Naive thymus-derived CD8-positive, alpha-beta T cell (primary cell): ENCODE results near the gene PAPSS2. TPM values are rescaled to one million over a fixed set of nuclear protein-coding genes. Genes with fewer than 3 reads are reported as not detected.
A peak's percentile ranks its signal among the peaks of the same experiment; 100 is the strongest.

ENCODE experiments used
- ATAC-seq, 2 donors: fragments of 150-1000 bp; cut with Tn5 transposase in 1 of 2; sonication (Bioruptor Pico), chemical (Tn5 transposase) in 1 of 2; 1 replicate in 1 of 2; 2 replicates in 1 of 2; pipeline ENCODE4 v1.10.0; 2021; ENCODE audit warnings: mild to moderate bottlenecking in 2 of 2, moderate library complexity in 2 of 2
- POLR2A ChIA-PET: fragments of 350-600 bp; sonication (Branson Sonifier 250); formaldehyde crosslinking; loops from one replicate; lab custom pipeline; 2021; ENCODE audit warnings: antibody characterized with exemption; lab: Charles Lee
- DNase-seq, 10 donors: peaks; one replicate each; pipeline versions ENCODE4 v3.0.0 to v3.0.0-alpha.2; 2020 to 2022
- H3K27ac Mint-ChIP-seq, 10 donors: one replicate each; pipeline ENCODE4 v1.8.0; 2020 to 2022; ENCODE audit warnings: mild to moderate bottlenecking in 10 of 10, mixed read lengths in 10 of 10, moderate library complexity in 4 of 10, inconsistent platforms in 1 of 10
- H3K27me3 Mint-ChIP-seq, 5 donors: one replicate each; pipeline ENCODE4 v1.8.0; 2021 to 2022; ENCODE audit warnings: mixed read lengths in 5 of 5
- H3K36me3 Mint-ChIP-seq, 3 donors: one replicate each; pipeline ENCODE4 v1.8.0; 2020 to 2022; ENCODE audit warnings: mixed read lengths in 3 of 3, mild to moderate bottlenecking in 2 of 3, inconsistent platforms in 1 of 3
- H3K4me1 Mint-ChIP-seq, 4 donors: one replicate each; pipeline ENCODE4 v1.8.0; 2021 to 2022; ENCODE audit warnings: mixed read lengths in 4 of 4
- H3K4me3 Mint-ChIP-seq, 10 donors: one replicate each; pipeline ENCODE4 v1.8.0; 2020 to 2022; ENCODE audit warnings: mild to moderate bottlenecking in 10 of 10, mixed read lengths in 10 of 10, moderate library complexity in 6 of 10, inconsistent platforms in 1 of 10
- H3K9me3 Mint-ChIP-seq, 9 donors: one replicate each; pipeline ENCODE4 v1.8.0; 2020 to 2022; ENCODE audit warnings: mixed read lengths in 9 of 9, mild to moderate bottlenecking in 3 of 9, inconsistent platforms in 1 of 9, moderate library complexity in 1 of 9
- polyA plus RNA-seq, 3 donors: library from polyadenylated mRNA; unstranded; fragments of 300-500 nt; fragmentation: Illumina TruSeq; gene quantifications; one replicate each; pipeline ENCODE4 v1.2.3, GENCODE V29; 2021
- total RNA-seq, 8 experiments: library from RNA in 2 of 8; stranded (reverse) in 2 of 8; gene quantifications; one replicate each; pipeline ENCODE4 v1.2.3 and lab custom pipeline; 2021 to 2026

The PAPSS2 gene
- total and polyA plus RNA-seq, 5 experiments from 2014 or later: 0.05 to 0.70 (median 0.08) TPM; not detected in 2

DNA sequence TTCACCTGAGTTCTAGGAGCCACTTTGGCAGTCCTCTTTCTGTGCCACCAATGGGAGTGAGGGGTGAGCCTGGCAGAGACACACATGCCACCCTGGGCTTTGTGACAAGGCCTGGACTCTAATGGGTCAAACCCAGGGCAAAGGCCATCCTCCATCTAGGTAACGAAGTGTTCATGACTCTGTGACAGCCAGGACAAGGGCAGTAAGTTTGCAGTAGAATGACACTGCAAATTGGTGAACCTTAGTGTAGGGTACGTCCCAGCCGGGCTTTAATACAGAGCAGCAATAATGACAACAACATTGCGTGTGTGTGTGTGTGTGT, 43.3 kb downstream of the PAPSS2 start:
- POLR2A ChIA-PET: no interaction called here
- ATAC-seq (no peak), DNase-seq (no peak)
- no peak overlapping the region for H3K4me3 Mint-ChIP-seq
- H3K27me3 Mint-ChIP-seq: peaks cover 0 to 12% (median 5%) of the 10 kb centered on the region in 5 donors
- no peaks in the 10 kb centered on the region for H3K4me1 Mint-ChIP-seq
- H3K36me3 Mint-ChIP-seq: no peaks in the 10 kb centered on the region
- no peak overlapping the region for H3K27ac Mint-ChIP-seq
- H3K9me3 Mint-ChIP-seq: no peaks in the 10 kb centered on the region

DNA sequence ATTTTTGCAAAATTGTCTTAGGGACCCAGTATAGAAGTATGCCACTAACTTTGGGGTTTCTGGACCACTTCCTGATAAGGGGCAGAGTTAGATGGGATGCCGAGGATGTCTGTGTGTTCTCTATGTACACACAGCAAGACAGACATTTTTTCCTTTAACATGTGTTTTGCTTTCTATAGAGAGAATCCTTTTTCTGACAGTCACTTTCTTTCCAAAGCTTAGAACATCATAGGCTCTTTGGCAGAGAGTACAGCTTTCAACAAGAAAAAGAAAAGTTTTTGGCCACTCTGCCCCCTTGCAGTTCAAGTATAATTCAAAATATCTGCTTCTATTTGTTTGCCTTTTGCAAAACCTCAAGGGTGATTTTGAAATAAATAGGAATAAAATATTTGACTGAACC, 44.1 kb downstream of the PAPSS2 start:
- H3K27ac Mint-ChIP-seq: no peak overlapping the region
- H3K9me3 Mint-ChIP-seq: no peaks in the 10 kb centered on the region
- no peaks in the 10 kb centered on the region for H3K36me3 Mint-ChIP-seq
- ATAC-seq (no peak), DNase-seq (no peak)
- no peak overlapping the region for H3K4me3 Mint-ChIP-seq
- H3K4me1 Mint-ChIP-seq: no peaks in the 10 kb centered on the region
- POLR2A ChIA-PET: no interaction called here
- H3K27me3 Mint-ChIP-seq: peaks cover 0 to 15% (median 2%) of the 10 kb centered on the region in 5 donors

DNA sequence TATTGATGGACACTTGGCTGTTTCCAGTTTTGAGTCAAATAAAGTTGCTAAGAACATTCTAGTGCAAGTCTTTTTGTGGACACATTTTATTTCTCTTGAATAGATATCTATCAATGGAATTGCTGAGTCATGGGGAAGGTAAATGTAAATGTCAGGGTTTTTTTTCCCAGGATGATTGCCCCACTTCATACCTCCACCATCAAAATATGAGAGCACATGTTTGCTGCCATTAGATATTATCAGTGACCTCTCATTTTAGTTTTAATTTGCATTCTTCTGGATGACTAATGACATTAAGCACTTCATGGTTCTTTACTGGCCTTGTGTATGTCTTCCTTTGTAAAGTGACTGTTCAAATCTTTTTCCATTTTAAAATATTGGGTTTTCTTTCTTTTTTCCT, 45.7 kb downstream of the PAPSS2 start:
- peaks cover 0 to 15% (median 2%) of the 10 kb centered on the region in 5 donors for H3K27me3 Mint-ChIP-seq
- POLR2A ChIA-PET: no interaction called here
- DNase-seq (no peak), ATAC-seq (no peak)
- no peak overlapping the region for H3K4me3 Mint-ChIP-seq
- no peaks in the 10 kb centered on the region for H3K4me1 Mint-ChIP-seq
- no peak overlapping the region for H3K27ac Mint-ChIP-seq
- H3K36me3 Mint-ChIP-seq: no peaks in the 10 kb centered on the region
- no peaks in the 10 kb centered on the region for H3K9me3 Mint-ChIP-seq

DNA sequence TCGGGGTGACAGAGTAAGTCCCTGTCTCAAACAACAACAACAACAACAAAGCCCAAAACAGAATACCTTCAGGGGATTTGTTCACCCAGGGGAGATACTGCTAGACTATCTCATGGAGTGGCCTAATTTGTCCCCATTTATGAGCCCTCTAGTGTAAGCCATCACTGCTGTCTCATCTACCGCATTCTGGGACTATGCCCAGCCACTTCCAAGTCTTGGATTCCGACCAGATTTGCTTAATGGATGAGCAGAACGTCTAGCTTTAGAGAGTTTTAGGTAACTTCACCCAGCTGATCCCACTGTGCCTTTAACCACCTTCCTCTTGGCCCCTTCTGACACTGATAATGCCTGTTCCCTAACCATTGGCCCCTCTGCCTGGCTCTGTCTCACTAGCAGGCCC, 47.1 kb downstream of the PAPSS2 start:
- Mint-ChIP-seq H3K36me3 (no peaks in the 10 kb centered on the region), H3K4me3 (no peak overlapping the region), H3K4me1 (no peaks in the 10 kb centered on the region), H3K9me3 (no peaks in the 10 kb centered on the region), H3K27ac (no peak overlapping the region), H3K27me3 (peaks cover 0 to 12% (median 2%) of the 10 kb centered on the region in 5 donors)
- DNase-seq (no peak), ATAC-seq (no peak)
- POLR2A ChIA-PET: no interaction called here

DNA sequence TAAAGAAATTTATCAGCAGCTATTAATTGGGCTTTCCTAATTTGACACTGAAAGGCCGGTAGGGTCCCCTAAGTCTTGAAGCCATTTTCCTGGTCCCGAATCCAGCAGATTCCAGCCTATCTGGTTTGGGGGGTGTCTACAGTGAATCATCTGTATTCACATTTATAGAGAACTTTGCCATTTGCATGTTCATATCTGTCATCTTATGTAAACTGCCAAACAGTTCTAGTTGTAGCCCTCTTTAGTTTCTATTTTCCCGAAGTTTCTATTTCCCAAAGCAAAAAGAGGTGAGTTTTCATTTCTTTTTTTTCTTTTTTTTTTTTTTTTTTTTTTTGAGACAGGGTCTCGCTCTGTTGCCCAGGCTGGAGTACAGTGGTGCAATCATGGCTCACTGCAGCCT, 47.6 kb downstream of the PAPSS2 start:
- Mint-ChIP-seq H3K4me1 (peaks cover 0 to 2% (median 0%) of the 10 kb centered on the region in 4 donors), H3K27ac (no peak overlapping the region), H3K4me3 (no peak overlapping the region), H3K9me3 (no peaks in the 10 kb centered on the region), H3K27me3 (peaks cover 0 to 15% (median 2%) of the 10 kb centered on the region in 5 donors), H3K36me3 (no peaks in the 10 kb centered on the region)
- POLR2A ChIA-PET: no interaction called here
- no peak for DNase-seq
- ATAC-seq: no peak

DNA sequence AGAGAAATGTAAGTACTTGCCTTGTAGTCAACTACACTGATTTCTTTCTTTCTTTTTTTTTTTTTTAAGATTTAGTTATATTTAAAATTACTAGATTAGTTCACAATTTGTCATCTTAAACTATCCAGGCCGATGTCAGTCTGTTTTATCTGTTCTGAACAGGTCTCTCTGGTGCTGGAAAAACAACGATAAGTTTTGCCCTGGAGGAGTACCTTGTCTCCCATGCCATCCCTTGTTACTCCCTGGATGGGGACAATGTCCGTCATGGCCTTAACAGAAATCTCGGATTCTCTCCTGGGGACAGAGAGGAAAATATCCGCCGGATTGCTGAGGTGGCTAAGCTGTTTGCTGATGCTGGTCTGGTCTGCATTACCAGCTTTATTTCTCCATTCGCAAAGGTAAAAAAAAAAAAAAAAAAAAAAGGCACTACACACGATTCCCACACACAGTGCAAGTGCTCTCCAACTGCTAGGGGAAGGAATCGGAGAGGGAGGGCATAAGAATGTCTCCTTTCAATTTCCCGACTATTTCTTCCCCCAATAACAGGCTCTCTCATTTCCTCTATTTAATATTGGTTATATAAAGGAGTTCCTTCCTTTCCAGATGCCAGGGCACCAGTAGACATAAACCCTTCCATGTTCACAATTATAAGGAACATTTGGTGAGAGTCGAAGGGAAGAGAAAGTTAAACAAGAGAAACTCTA, 53.4 kb downstream of the PAPSS2 start:
- peaks cover 0 to 4% (median 2%) of the 10 kb centered on the region in 4 donors for H3K4me1 Mint-ChIP-seq
- H3K9me3 Mint-ChIP-seq: no peaks in the 10 kb centered on the region
- H3K27me3 Mint-ChIP-seq: peaks cover 0 to 12% (median 2%) of the 10 kb centered on the region in 5 donors
- POLR2A ChIA-PET: no interaction called here
- no peaks in the 10 kb centered on the region for H3K36me3 Mint-ChIP-seq
- no peak overlapping the region for H3K4me3 Mint-ChIP-seq
- H3K27ac Mint-ChIP-seq: no peak overlapping the region
- ATAC-seq (no peak), DNase-seq (no peak)

DNA sequence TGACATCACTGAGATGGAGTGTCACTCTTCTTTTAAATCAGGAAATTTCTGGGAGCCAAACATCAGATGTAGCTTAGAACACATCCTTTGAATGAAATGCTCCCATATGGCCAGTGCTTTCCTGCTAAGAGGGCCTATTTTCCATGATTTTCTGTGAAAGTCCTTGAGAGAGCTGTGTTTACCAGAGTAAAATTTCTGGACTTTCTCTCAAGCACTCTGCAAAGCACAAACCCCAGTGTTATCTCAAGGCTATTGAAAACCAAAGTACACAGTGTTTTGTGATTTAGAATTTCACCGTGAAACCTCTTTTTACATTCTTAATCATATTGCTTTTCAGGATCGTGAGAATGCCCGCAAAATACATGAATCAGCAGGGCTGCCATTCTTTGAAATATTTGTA, 54.0 kb downstream of the PAPSS2 start:
- DNase-seq (no peak), ATAC-seq (no peak)
- Mint-ChIP-seq H3K36me3 (no peaks in the 10 kb centered on the region), H3K9me3 (no peaks in the 10 kb centered on the region), H3K4me3 (no peak overlapping the region), H3K27me3 (peaks cover 0 to 11% (median 1%) of the 10 kb centered on the region in 5 donors), H3K4me1 (peaks cover 0 to 4% (median 2%) of the 10 kb centered on the region in 4 donors), H3K27ac (no peak overlapping the region)
- POLR2A ChIA-PET: no interaction called here

DNA sequence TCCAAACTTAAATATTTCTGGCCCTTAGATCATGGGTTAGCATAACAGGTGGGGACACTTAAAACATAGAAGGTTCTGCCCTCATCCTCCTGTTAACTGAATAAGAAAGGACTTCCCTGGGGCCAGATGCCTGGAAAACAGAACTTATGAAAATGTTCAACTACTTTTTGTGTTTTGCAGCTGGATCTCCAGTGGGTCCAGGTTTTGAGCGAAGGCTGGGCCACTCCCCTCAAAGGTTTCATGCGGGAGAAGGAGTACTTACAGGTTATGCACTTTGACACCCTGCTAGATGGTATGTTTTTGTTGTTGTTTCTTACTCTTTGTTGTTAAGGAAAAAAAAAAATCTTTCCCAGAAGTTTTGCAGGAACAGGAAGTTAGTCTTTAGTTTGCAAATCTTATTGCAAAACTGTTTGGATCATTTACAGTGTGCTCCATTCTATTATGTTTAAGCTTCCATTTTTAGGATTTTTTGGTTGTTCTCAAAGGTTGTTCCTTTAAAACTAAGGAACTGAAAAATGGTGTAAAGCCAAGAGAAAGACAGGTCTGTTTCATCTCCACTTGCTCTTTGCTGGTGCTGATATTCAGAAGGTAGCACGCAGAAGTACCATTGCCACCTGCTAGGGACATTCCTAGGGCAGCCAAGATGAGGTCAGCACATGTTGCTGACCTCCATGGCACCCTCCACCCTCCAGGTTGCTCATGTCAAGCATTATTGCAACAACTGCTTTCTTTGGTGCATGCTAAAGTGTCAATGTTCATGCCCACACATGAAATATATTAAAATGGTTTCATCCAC, 56.1 kb downstream of the PAPSS2 start:
- no peak for DNase-seq

DNA sequence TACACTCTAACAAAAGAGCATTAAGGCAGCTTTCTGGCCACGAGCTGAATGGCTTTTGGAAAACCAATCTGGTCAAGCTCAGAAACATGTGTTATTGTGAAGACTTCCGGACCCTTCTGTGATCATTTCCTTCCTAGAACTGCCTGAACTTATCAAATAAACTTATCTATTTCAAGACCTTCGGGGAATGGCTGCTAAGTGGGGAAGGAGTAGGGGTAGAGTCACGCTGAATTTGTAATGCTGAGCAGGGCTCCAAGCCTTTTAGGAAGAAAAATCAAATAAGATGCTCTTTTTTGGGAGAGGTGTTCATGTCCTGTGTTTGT, 56.6 kb downstream of the PAPSS2 start:
- no peaks in the 10 kb centered on the region for H3K36me3 Mint-ChIP-seq
- ATAC-seq: no peak
- POLR2A ChIA-PET: no interaction called here
- no peak for DNase-seq
- peaks cover 0 to 4% (median 2%) of the 10 kb centered on the region in 4 donors for H3K4me1 Mint-ChIP-seq
- no peak overlapping the region for H3K4me3 Mint-ChIP-seq
- H3K27me3 Mint-ChIP-seq: peaks cover 0 to 11% (median 3%) of the 10 kb centered on the region in 5 donors
- H3K27ac Mint-ChIP-seq: peak overlapping the region in 1 of 10 donors; percentile 25
- H3K9me3 Mint-ChIP-seq: no peaks in the 10 kb centered on the region

More for the DNA sequence above, 56.1 kb downstream of the PAPSS2 start:
- H3K4me1 Mint-ChIP-seq: peaks cover 0 to 4% (median 2%) of the 10 kb centered on the region in 4 donors
- H3K4me3 Mint-ChIP-seq: no peak overlapping the region
- H3K36me3 Mint-ChIP-seq: no peaks in the 10 kb centered on the region
- no peaks in the 10 kb centered on the region for H3K9me3 Mint-ChIP-seq
- ATAC-seq: no peak
- POLR2A ChIA-PET: no interaction called here
- peaks cover 0 to 11% (median 0%) of the 10 kb centered on the region in 5 donors for H3K27me3 Mint-ChIP-seq
- peak overlapping the region in 1 of 10 donors; percentile 25 for H3K27ac Mint-ChIP-seq

DNA sequence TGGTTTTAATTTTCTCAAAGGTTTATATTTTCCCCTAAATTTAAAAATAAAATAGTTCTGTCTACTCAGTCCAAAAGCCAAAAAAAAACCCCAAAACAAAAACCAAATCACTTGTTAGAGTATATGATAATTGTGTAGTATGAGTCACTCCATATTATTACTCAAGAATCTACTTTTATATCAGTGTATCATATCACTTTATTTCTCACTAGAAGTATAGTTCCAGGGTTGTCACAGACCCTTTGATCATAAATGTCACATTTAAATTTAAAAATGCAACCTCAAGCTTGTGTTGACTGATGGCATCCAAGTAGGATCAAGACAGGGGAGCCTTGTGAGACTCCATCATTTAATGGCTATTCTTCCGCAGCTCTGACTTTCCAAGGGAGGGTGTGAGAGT, 61.0 kb downstream of the PAPSS2 start:
- H3K4me1 Mint-ChIP-seq: peaks cover 0 to 12% (median under 1%) of the 10 kb centered on the region in 4 donors
- H3K36me3 Mint-ChIP-seq: no peaks in the 10 kb centered on the region
- ATAC-seq (no peak), DNase-seq (no peak)
- H3K27ac Mint-ChIP-seq: no peak overlapping the region
- no peak overlapping the region for H3K4me3 Mint-ChIP-seq
- peaks cover 0 to 7% (median 0%) of the 10 kb centered on the region in 5 donors for H3K27me3 Mint-ChIP-seq
- POLR2A ChIA-PET: no interaction called here
- no peaks in the 10 kb centered on the region for H3K9me3 Mint-ChIP-seq

DNA sequence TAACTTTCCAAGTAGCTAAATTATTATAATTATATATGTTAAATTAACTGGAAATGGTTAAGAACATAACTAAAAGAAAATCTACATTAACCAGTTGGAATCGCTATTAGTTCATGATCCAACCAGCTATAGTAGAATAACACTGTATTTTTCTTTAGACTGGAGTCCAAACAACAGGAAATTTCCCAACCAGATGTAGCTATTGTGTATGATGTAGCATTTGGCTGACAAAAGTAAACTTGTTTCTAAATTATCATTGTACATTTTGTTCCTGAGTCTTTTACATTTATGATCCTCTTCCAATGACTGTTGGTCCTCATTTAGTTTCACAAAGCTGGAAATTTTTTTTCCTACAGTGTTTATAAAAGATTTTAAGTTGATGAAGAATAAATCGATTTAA, 62.1 kb downstream of the PAPSS2 start:
- Mint-ChIP-seq H3K27me3 (peaks cover 0 to 4% (median 0%) of the 10 kb centered on the region in 5 donors), H3K36me3 (no peaks in the 10 kb centered on the region), H3K9me3 (no peaks in the 10 kb centered on the region), H3K4me3 (no peak overlapping the region), H3K4me1 (peaks cover 0 to 8% (median 0%) of the 10 kb centered on the region in 4 donors), H3K27ac (no peak overlapping the region)
- no peak for DNase-seq
- no peak for ATAC-seq
- POLR2A ChIA-PET: no interaction called here

DNA sequence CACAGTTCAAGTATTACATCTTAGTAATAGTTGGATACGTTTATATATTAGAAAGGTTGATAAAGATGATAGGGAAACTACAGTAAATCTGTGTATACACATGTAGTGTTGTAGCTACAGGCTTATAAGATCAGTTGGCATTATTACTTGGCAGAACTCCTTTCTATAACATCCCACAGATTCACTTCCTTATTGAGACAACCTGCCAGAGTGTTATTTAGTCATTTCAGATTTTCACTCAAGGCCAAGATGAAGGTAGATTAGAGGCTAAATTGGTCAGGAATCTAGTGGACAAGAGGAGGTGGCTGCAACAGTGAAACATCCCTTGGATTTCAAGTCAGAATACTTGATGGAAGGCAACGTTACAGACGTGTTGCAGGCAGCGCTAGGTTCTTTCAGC, 63.0 kb downstream of the PAPSS2 start:
- H3K9me3 Mint-ChIP-seq: no peaks in the 10 kb centered on the region
- ATAC-seq: no peak
- POLR2A ChIA-PET: no interaction called here
- H3K27ac Mint-ChIP-seq: no peak overlapping the region
- no peak overlapping the region for H3K4me3 Mint-ChIP-seq
- H3K27me3 Mint-ChIP-seq: peaks cover 0 to 7% (median 0%) of the 10 kb centered on the region in 5 donors
- H3K36me3 Mint-ChIP-seq: no peaks in the 10 kb centered on the region
- peaks cover 0 to 8% (median 0%) of the 10 kb centered on the region in 4 donors for H3K4me1 Mint-ChIP-seq
- DNase-seq: no peak

DNA sequence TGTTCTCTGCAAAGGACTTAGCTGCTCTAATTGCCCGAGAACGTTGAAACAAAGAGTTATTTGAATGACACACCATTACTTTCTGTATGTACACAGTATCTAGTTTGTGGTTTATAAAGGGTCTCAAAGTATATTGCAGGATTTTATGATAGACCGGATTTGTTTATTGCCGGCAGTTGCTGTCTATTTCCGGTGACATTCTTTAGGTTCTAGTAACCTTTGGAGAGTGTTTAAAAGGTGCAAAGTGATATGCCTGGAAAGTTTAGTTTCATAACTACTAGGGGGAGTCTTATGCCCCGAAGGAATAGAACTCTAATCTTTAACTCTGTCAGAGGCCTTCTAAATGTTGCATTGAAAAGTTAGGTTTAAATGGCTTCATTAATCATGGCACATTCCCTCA, 63.8 kb downstream of the PAPSS2 start:
- ATAC-seq (no peak), DNase-seq (no peak)
- Mint-ChIP-seq H3K9me3 (no peaks in the 10 kb centered on the region), H3K27me3 (peaks cover 0 to 7% (median 0%) of the 10 kb centered on the region in 5 donors), H3K4me3 (no peak overlapping the region), H3K4me1 (peaks cover 0 to 8% (median 0%) of the 10 kb centered on the region in 4 donors), H3K27ac (no peak overlapping the region), H3K36me3 (no peaks in the 10 kb centered on the region)
- POLR2A ChIA-PET: no interaction called here
